ENCODE data around the gene SMIM24. TPM values are rescaled to one million over a fixed set of nuclear protein-coding genes. Genes with fewer than 3 reads are reported as not detected.

The SMIM24 gene
- total RNA-seq, 1 experiment from 2014 or later: 1.9 TPM

- Mint-ChIP-seq H3K36me3 (ENCODE audit: insufficient read depth in 1 of 3, low read depth in 3 of 3) (peaks cover 10 to 34% (median 19%) of the 10 kb centered on the region in 3 experiments; a peak in 6 of 7 replicates), H3K27ac (peak overlapping the region in 1 of 3 experiments; percentile 28; a peak in 1 of 7 replicates), H3K9me3 (no peaks in the 10 kb centered on the region; a peak in 1 of 5 replicates), H3K27me3 (ENCODE audit: low read depth) (no peaks in the 10 kb centered on the region), H3K4me3 (no peak overlapping the region), H3K4me1 (peaks cover 17 to 39% of the 10 kb centered on the region in 2 experiments)
- no peak overlapping the region for H3K18ac ChIP-seq (ENCODE audit: insufficient read length, low read depth, low read length)
- H4K91ac ChIP-seq (ENCODE audit: insufficient read length, low read depth, low read length): no peak overlapping the region
- H2AK5ac ChIP-seq (ENCODE audit: insufficient read length, low read length): no peak overlapping the region
- no peaks in the 10 kb centered on the region for H3K27me3 ChIP-seq (ENCODE audit: insufficient read depth, low read length)
- H2BK12ac ChIP-seq (ENCODE audit: insufficient read length, low read depth, low read length): no peak overlapping the region
- H2BK15ac ChIP-seq (ENCODE audit: low read depth, low read length): no peak overlapping the region
- H4K20me1 ChIP-seq (ENCODE audit: control insufficient read depth, insufficient read depth, insufficient read length): no peaks in the 10 kb centered on the region
- H2BK5ac ChIP-seq (ENCODE audit: insufficient read length, low read length): no peak overlapping the region
- H4K5ac ChIP-seq (ENCODE audit: insufficient read length, low read depth, low read length): no peak overlapping the region
- DNase-seq: no peak
- WGBS (ENCODE audit: extremely low coverage, insufficient read length, low lambda C conversion rate): no CpG with 5 or more reads among the region's 22 CpGs
- no peak overlapping the region for H2BK120ac ChIP-seq (ENCODE audit: low read depth, low read length, poor library complexity, severe bottlenecking)
- H3K23me2 ChIP-seq (ENCODE audit: insufficient read length, low read depth, low read length, poor library complexity, severe bottlenecking): peaks cover 15% of the 10 kb centered on the region
- H3K79me2 ChIP-seq (ENCODE audit: insufficient read depth, low read length): peaks cover 3% of the 10 kb centered on the region; the same call in 1 of the 2 replicates
- no peak overlapping the region for H3K4me2 ChIP-seq (ENCODE audit: insufficient read depth, insufficient read length, low read length)
- H2BK20ac ChIP-seq (ENCODE audit: low read depth, low read length, poor library complexity, severe bottlenecking): no peak overlapping the region
- H3K9me3 ChIP-seq (ENCODE audit: control insufficient read depth, low read depth, low read length): no peaks in the 10 kb centered on the region
- no peaks in the 10 kb centered on the region for H3K79me1 ChIP-seq (ENCODE audit: insufficient read depth, low read depth, low read length, poor library complexity, severe bottlenecking)
- no peak overlapping the region for H3K4ac ChIP-seq (ENCODE audit: low read depth, low read length)
- H4K8ac ChIP-seq (replicated peaks; ENCODE audit: insufficient read length, low read depth, low read length): no peak overlapping the region
- no peak overlapping the region for H3T11ph ChIP-seq (ENCODE audit: low read length)
- no peak overlapping the region for H3K56ac ChIP-seq (ENCODE audit: insufficient read length, low read depth, low read length)
- H3K9ac ChIP-seq (ENCODE audit: extremely low read depth, insufficient read length, low read length): no peak overlapping the region
- no peak overlapping the region for H2AFZ ChIP-seq (ENCODE audit: low read length)
- no peak overlapping the region for H3K27ac ChIP-seq (ENCODE audit: insufficient read length, low read depth, low read length)
- no peak for TF ChIP-seq CTCF (conservative IDR thresholded peaks at IDR 0.05)
- no peak overlapping the region for H3K23ac ChIP-seq (ENCODE audit: insufficient read length, low read depth, low read length)
- H3K14ac ChIP-seq (ENCODE audit: insufficient read depth, low read length): no peak overlapping the region
- no peaks in the 10 kb centered on the region for H3K4me1 ChIP-seq (ENCODE audit: insufficient read depth, low read length)
Observed at GRCh38 chr19:3510727-3511126, 30.4 kb upstream of the SMIM24 start.

All from H9 (cell line).